RWPE2 (cell line): ENCODE results near the gene IGSF21.

Experiments used
- ATAC-seq: fragments of 200-7000 bp; cut with Tn5 transposase; 3 replicates; pipeline ENCODE4 v1.9.1; 2021; ENCODE audit warnings: low read depth
- DNase-seq: peaks from one replicate; pipeline ENCODE4 v3.0.0-alpha.2; 2020; ENCODE audit warnings: low spot score
- H3K27ac ChIP-seq: fragments of 450-650 bp; 2 replicates; pipeline ENCODE4 v1.5.1; 2017; ENCODE audit warnings: mild to moderate bottlenecking; ENCODE audit not compliant: poor library complexity, severe bottlenecking
- H3K27me3 ChIP-seq: fragments of 250-450 bp; sonication (Bioruptor Pico); 2 replicates; pipeline ENCODE4 v1.5.1; 2021; ENCODE audit warnings: mild to moderate bottlenecking, moderate library complexity; ENCODE audit not compliant: insufficient read depth, poor library complexity, severe bottlenecking
- H3K36me3 ChIP-seq: fragments of 250-450 bp; sonication (Bioruptor Pico); 2 replicates; pipeline ENCODE4 v1.5.1; 2020; ENCODE audit warnings: low read depth, mild to moderate bottlenecking, moderate library complexity
- H3K4me1 ChIP-seq: fragments of 250-450 bp; sonication (Bioruptor Pico); 2 replicates; pipeline ENCODE4 v1.5.1; 2021; ENCODE audit warnings: mild to moderate bottlenecking, moderate library complexity; ENCODE audit not compliant: insufficient read depth, poor library complexity, severe bottlenecking
- H3K4me3 ChIP-seq: fragments of 250-450 bp; sonication (Bioruptor Pico); 2 replicates; pipeline ENCODE4 v1.5.1; 2021; ENCODE audit warnings: mild to moderate bottlenecking, moderate library complexity; ENCODE audit not compliant: severe bottlenecking
- H3K9me3 ChIP-seq: fragments of 250-450 bp; sonication (Bioruptor Pico); 2 replicates; pipeline ENCODE4 v1.5.1; 2021; ENCODE audit warnings: mild to moderate bottlenecking, moderate library complexity; ENCODE audit not compliant: severe bottlenecking
- CTCF ChIP-seq: fragments of 450-650 bp; IDR thresholded peaks from one replicate; pipeline ENCODE4 v1.5.1; 2017; ENCODE audit warnings: mild to moderate bottlenecking, moderate library complexity; ENCODE audit not compliant: poor library complexity, severe bottlenecking

IGSF21 gene

GRCh38 chr1:18239671-18240070 lies 132.1 kb downstream of the IGSF21 start:
- Histone ChIP-seq H3K4me3 (no peak overlapping the region), H3K4me1 (no peaks in the 10 kb centered on the region), H3K27me3 (no peaks in the 10 kb centered on the region), H3K9me3 (no peaks in the 10 kb centered on the region), H3K36me3 (no peaks in the 10 kb centered on the region), H3K27ac (no peak overlapping the region)
- TF ChIP-seq CTCF = no peak
- ATAC-seq = no peak
- no peak for DNase-seq

GRCh38 chr1:18240906-18241305 lies 133.3 kb downstream of the IGSF21 start:
- Histone ChIP-seq H3K4me1 (no peaks in the 10 kb centered on the region), H3K4me3 (no peak overlapping the region), H3K9me3 (no peaks in the 10 kb centered on the region), H3K36me3 (no peaks in the 10 kb centered on the region), H3K27me3 (no peaks in the 10 kb centered on the region), H3K27ac (no peak overlapping the region)
- TF ChIP-seq CTCF = no peak
- ATAC-seq (no peak), DNase-seq (no peak)

GRCh38 chr1:18241891-18242290 lies 134.3 kb downstream of the IGSF21 start:
- Histone ChIP-seq H3K36me3 (no peaks in the 10 kb centered on the region), H3K4me3 (no peak overlapping the region), H3K27me3 (no peaks in the 10 kb centered on the region), H3K4me1 (no peaks in the 10 kb centered on the region), H3K9me3 (no peaks in the 10 kb centered on the region), H3K27ac (no peak overlapping the region)
- no peak for ATAC-seq
- no peak for DNase-seq
- TF ChIP-seq CTCF = no peak

GRCh38 chr1:18243503-18244175 lies 136.0 kb downstream of the IGSF21 start:
- Histone ChIP-seq H3K27me3 (no peaks in the 10 kb centered on the region), H3K4me1 (no peaks in the 10 kb centered on the region), H3K9me3 (no peaks in the 10 kb centered on the region), H3K36me3 (no peaks in the 10 kb centered on the region), H3K4me3 (no peak overlapping the region), H3K27ac (no peak overlapping the region)
- no peak for ATAC-seq
- no peak for TF ChIP-seq CTCF
- no peak for DNase-seq

GRCh38 chr1:18244762-18245161 lies 137.2 kb downstream of the IGSF21 start:
- TF ChIP-seq CTCF = no peak
- Histone ChIP-seq H3K4me3 (no peak overlapping the region), H3K27me3 (no peaks in the 10 kb centered on the region), H3K4me1 (no peaks in the 10 kb centered on the region), H3K9me3 (no peaks in the 10 kb centered on the region), H3K36me3 (no peaks in the 10 kb centered on the region), H3K27ac (no peak overlapping the region)
- DNase-seq = no peak
- no peak for ATAC-seq
